COR-L47 (cell line): ENCODE measurements around the gene ATAD3B.
"Not testable (repeated sequence)": the region's sequence is repeated elsewhere in the genome, so short reads cannot be mapped to it uniquely, and the experiment has no call there.

Source experiments
- DNase-seq: peaks from one replicate; lab custom pipeline; 2025; lab: John Stamatoyannopoulos, UW

The ATAD3B gene

DNA sequence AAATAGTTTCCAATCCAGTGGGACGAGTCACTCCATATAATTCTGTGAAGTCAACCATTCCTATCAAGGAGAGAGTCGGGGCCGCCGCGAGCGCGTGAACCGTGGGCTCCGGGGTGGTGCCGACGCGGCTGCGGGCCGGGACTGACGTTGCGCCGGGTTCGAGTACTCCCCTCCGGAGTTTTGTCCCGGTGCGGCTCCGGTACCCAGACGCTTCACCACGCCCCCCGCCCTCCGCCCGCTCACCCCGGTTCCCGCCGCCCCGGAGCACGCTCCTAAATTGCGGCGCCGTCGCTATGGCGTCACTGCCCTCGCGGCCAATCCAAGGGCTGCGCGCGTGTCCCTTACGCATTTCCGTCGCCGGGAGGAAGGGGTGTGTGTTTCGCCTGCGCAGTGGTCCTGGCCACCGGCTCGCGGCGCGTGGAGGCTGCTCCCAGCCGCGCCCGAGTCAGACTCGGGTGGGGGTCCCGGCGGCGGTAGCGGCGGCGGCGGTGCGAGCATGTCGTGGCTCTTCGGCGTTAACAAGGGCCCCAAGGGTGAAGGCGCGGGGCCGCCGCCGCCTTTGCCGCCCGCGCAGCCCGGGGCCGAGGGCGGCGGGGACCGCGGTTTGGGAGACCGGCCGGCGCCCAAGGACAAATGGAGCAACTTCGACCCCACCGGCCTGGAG is at the start of gene ATAD3B:
TSS of gene ATAD3B (plus strand) at position 377 of the 664 bp plus-strand sequence. CDS start at position 497, 120 bp downstream.
- DNase-seq: peak; percentile 93

DNA sequence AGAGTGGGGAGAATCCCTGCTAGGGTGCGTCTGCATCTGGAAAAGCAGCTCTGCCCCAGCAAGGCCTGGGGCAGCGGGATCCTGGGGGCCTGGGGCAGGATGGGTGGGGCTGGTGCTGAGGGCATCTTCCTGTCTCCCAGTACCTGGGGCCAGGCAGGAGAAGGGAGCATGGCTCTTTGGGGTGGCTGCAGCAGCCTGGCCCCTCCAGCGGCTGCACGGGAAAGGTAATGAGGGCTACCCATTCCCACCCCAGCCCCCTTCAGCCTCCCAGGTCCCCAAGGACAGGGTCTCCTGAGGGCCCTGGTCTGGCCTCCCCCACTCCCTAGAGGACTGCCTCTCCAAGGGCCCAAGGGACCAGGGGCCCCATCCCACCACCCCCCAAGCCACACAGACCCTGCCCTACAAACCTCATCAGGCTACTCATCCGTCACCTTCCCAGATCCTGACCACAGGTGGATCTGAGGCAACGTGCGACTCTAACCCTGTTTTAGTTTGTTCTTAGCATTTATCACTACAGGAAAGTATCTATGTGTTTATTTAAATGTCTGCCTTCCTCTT is 49.6 kb upstream of the ATAD3B start:
- no peak for DNase-seq

GRCh38 chr1:1422465-1423244 is 48.9 kb upstream of the ATAD3B start:
- DNase-seq: no peak

- no peak for DNase-seq
These were observed 48.3 kb upstream of the ATAD3B start for GRCh38 chr1:1423245-1423597.

DNA sequence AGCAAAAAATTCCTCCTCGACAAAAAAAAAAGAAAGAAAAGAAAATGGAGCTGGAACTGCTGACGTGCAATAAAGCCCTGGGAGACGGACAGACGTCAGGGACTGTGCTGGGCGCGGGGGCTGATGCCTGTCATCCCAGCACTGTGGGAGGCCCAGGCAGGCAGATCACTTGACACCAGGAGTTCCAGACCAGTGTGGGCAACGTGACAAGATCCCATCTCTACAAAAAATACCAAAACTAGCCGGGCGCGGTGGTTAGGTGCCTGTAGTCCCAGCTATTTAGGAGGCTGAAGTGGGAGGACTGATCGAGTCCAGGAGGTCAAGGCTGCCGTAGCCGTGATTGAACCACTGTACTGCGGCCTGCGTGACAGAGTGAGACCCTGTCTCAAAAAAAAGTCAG is 46.9 kb upstream of the ATAD3B start:
- DNase-seq: no peak

GRCh38 chr1:1425426-1425752 is 46.2 kb upstream of the ATAD3B start:
- DNase-seq: no peak

- DNase-seq: no peak
These were observed 45.6 kb upstream of the ATAD3B start for GRCh38 chr1:1425753-1426495.

DNA sequence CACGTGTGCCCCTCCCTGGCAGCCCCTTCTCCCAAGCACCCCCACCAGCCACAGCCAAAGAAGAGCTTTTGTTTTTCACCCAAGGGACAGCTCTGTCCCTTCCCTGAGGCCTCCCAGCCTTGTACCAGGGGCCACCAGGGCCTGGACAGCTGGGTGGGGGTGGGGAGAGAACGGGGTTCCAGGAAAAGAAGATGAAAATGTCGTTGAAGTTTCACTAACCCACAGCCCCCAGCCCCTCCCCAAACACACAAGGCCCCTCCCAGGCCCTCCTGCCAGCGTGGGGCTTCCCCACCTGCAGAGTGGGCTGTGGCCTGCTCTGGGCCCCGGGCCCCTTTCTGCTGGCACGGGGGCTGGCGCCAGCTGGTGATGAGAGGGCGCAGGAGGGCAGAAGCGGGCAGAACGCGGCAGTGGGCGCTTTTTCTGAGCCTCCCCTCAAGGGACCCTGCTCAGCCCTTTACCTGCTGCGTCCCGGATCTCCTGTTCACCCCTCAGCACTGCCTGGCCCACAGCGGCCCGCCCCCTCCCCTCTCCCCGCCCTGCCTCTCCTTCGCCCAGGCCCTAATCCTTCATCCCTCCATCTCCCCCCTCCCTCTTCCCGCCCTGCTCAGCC is 45.0 kb upstream of the ATAD3B start:
- DNase-seq: no peak

GRCh38 chr1:1427106-1427819 is 44.3 kb upstream of the ATAD3B start:
- DNase-seq: no peak

- DNase-seq: no peak
These were observed 43.8 kb upstream of the ATAD3B start for GRCh38 chr1:1427820-1428148.

DNA sequence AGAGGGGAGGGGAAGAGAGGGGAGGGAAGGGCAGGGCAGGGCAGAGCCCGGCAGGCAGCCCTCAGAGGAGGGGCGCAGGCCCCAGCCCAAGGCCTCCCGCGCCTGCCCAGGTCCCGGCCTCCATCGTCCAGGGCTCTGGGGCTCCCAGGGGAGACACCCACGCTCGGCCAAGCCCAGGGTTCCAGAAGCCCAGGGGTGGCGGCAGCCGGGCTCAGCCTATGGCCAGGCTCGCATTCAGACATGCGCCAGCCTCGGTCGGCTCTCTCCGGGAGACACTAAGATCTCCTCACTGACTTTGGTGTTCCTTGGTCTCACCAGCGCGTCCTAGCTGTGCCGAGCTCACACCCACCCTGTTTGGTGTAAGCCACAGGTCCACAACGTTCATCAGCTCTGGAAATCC is 43.4 kb upstream of the ATAD3B start:
- DNase-seq: no peak

- DNase-seq: not testable (repeated sequence)
These were observed 42.6 kb upstream of the ATAD3B start for GRCh38 chr1:1428967-1429366.

DNA sequence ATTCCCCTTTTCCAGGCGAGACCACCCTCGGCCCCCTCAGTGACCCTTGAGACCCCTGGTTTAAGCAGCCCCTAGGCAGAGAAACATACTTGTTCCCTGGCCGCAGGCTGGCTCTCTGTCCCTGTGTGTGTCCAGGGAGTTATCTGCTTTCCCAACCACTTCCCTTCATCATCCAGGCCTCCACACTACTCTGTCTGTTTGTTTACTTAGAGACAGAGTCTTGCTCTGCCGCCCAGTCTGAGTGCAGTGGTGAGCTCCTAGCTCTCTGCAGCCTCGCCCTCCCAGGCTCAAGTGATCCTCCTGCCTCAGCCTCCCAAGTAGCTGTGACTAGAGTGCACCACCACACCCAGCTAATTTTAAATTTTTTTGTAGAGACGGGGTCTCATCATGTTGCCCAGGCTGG is 41.9 kb upstream of the ATAD3B start:
- DNase-seq: no peak

- DNase-seq: no peak
These were observed 41.2 kb upstream of the ATAD3B start for GRCh38 chr1:1430114-1430982.

GRCh38 chr1:1430992-1431844 is 40.3 kb upstream of the ATAD3B start:
- DNase-seq: no peak

- DNase-seq: no peak
These were observed 39.7 kb upstream of the ATAD3B start for GRCh38 chr1:1431845-1432273.

DNA sequence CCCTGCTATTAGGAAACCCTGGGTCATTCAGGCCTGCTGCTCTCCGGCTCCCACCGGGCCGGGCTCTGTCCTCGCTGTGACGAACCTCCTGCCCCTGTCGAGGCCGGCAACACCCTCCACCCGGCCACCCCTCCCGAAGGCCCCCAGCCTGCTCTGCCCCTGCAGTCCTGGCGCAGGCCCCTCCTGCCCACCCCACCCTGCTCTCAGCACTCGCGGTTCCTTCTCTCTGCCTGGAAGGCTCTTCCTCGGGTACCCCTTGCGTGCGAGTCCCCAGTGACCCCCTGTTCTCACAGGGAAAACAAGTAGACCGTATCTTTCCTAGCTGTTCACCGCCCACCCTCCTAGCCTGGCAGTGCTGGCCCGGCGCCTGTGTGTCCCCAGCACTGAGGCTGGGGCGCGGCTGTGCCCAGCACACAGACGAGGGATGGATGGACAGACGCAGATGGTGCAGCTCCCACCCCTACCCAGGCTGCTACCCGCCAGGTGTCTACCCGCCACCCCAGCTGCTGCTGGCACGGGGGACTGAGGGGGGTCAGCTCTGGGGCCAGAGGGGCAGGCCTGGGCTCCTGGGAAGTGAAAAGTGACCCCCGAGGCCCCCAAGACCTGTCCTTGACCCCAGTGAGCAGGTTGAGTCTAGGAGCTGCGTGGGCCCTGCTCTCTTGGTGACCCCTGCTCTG is 39.2 kb upstream of the ATAD3B start:
- no peak for DNase-seq

GRCh38 chr1:1432951-1433803 is 38.4 kb upstream of the ATAD3B start:
- DNase-seq: no peak

DNA sequence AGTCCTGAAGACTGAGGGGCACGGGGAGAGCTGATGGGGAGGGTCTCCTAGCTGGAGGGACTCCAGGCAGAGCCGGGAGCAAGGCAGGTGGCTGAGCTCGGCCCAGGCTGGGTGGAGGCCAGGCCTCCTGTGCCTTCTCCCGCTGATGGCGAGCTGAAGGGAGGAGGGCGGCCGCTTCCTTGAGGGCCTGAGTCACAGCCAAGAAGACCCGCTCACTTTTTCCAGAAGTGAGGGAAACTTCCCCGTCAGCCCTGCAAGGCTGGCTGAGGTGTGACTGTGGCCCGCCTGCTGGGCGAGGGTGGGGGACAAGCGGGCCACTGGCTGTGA is 37.8 kb upstream of the ATAD3B start:
- DNase-seq: no peak
